Activated T-cell treated with anti-CD3 and anti-CD28 coated beads, Interleukin-2, amount 50 U/mL, for 1 hour (primary cell): Measurements from ENCODE around the gene KMT2D.
"Not testable (repeated sequence)": the region's sequence is repeated elsewhere in the genome, so short reads cannot be mapped to it uniquely, and the experiment has no call there.

Experiments used
- DNase-seq: peaks from one replicate; pipeline ENCODE4 v3.0.0-alpha.2; 2020

KMT2D gene

DNA sequence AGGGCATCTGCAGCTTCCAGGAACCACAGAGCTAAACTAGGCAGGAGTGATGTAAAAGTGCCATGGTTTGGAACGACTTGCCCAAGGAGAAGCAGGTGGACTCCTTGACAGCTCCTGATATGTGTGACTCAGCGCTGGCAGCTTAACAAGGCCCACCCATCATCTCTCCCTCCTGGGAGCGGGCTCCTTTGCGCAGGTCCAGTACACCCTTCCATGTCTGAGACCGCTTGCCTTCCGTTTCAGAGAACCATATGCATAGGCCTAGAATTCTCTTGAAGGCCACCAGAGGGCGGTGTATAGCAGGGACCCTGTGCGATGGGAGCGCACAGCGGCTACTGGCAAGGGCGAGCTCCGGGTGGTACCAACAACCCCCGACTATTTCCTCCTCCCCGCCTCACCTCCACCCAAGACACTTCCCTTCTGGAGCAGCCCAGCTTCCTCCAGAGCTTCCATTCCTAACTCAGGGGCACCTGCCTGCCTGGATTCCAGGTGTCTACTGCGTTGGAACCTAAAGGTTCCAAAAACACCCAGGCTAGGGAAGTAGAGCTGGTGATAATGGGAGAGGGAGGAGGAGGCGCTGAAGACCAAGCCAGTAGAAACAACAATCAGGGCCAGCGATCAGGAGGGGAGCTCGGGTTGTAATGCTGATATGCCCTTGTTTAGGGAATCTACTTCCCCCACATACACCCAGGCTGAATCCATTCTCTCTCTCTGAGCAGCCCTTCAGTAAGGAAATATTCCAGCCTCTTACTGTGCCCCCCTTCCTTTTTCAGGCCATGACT lies 27.7 kb upstream of the KMT2D start:
- peak; percentile 66 for DNase-seq

DNA sequence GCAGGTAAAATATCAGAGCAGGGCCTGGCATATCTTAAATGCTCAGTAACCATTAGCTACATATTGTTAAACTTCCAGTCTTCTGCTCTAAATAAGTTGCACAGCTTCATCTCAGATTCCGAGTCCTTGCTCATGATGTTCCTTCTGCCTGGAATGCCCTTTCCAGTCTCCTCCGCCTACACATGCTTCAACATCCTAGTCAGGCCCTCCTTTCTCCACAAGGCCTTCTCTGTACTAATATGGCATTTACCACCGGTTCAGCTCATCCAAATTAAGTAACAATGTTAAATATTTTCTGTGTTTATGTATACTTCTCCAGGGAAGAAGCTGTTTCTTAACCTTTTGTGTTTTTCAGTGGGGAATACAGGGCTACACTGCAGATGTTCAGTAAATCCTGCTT lies 25.5 kb upstream of the KMT2D start:
- DNase-seq, result no peak

DNA sequence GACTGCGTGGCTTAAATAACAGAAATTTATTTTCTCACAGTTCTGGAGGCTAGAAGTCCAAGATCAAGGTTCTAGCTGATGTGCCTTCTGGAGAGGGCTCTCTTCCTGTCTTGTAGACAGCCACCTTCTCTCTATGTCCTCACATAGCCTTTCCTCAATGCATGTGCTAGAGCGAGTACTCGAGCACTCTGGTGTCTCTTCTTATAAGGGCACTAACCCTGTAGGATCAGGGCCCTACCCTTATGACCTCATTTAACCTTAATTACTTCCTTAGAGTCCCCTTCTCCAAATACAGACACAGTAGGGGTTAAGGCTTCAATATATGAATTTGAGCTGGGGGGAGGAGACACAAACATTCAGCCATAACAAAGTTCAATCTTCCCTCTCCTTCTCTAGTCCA lies 23.8 kb upstream of the KMT2D start:
- no peak for DNase-seq

DNA sequence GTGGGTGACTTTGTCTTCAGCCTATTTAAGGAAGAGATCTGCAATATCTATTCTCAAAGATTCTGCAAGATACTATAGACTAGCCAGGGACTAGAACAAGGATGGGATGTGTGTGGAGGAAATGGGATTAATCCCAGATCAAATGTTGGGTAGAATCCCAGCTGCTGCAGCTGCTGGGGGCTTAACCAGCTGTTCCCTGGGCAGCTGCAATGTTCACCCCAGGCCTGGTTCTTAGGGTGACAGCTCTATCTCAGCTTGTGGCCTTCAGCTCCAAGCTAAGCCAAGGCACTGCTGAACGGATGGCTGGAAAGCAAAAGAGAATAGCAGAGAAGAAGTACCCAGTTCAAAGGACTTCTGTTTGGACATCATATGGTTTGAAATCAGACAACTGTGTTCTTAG lies 19.2 kb upstream of the KMT2D start:
- no peak for DNase-seq

DNA sequence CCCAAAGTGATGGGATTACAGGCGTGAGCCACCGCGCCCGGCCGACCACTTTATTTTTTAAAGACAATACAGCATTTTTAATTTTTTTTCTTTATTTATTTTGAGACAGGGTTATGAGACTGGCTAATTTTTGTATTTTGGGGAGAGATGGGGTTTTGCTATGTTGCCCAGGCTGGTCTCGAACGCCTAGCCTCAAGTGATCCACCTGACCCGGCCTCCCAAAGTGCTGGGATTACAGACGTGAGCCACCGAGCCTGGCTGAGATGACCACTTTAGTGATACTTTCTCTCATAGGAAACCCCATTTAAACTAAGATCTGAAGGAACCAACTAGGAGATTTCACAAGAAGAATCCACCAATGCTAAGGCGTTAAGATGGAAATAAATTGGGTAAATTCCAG lies 10.4 kb upstream of the KMT2D start:
- DNase-seq, result no peak

DNA sequence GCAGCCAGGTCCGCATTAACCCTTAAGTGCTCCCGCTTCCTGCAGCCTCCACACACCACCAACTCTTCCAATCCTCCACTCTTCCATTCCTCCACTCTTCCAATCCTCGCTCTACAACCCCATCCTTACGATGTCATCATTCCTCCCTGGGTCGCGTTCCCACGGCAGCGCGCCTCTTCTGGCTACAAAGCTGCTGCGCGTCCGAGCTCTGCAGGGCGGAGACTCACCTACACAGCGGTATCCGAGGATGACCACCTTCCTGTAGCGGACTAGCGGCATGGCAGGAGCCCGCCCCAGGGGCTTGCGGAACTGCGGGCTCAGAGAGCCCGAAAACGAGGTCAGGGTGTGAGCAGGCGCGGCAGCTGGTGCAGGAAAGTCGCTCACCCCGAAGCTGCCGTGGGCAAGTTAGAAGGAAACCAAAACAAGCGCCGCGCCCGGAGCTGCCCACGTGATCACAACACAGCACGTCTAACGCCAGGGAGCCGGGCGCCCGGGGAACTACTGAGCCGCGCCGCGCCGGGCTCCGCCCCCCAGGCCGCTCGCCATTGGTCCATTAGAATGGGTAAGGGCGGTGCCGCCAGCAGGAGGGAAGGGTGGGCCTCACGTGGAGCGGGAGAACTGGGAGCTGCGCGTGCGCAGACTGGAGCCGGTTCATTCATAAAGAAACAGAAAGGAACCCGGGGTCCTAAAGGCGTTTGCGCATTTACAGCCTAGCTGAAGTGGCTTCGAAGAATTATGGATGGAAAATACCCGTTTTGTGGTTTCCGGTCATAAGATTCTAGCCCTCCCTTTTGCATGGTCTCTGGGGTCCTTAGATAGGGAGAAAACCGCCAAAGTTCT lies 9.1 kb upstream of the KMT2D start, which contains the start of gene RHEBL1:
Gene RHEBL1 (minus strand): TSS at position 473 of the 840 bp plus-strand sequence. CDS start 194 bp downstream, at position 279.
- peak; percentile 98 for DNase-seq

DNA sequence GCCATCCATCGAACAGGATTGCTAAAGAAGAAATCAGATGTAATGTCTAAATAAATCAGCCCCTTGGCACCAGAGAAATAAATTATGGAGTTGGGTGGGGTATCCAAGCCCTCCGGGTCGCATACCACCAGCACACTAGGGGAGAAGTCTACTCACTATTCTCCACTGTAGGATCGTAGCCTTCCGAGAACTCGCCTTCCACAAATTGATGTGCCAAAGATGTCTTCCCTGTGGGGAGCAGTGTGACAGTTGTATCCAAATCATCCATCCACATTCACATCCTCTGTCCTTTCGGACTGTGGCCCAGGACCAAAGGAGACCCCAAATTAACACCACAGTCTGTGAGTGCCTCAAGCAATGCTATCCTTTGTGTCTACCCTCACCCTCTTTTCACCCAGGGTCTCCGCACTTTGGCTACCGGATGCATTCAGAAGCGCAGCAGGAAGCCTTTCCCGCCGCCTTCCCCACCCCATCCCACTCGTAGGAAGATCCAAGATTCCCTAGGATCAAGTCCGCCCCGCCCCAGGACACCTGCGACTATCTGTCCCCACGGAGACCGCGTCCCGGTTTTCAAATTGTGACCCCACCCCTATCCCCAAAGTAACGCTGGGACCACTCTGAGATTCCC lies 8.4 kb upstream of the KMT2D start:
- no peak for DNase-seq

DNA sequence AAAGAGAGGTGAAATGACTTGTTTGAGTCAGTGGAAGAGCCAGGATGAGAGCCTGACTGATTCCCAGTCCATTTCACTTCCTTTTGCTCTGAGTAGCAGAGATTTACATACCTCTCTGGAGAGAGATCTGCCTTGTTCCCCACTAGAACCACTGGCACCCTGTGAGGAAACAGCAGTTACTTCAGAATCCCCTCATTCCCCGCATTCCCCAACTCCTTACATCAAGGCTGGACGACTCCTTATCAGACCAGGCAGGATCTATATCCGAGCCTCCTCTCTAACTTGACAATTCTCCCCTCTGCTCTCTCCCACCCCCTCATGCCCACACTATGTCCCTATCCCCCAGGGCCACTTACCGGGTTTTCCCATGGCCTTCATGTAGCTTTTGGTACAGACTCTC lies 5.5 kb upstream of the KMT2D start:
- no peak for DNase-seq

DNA sequence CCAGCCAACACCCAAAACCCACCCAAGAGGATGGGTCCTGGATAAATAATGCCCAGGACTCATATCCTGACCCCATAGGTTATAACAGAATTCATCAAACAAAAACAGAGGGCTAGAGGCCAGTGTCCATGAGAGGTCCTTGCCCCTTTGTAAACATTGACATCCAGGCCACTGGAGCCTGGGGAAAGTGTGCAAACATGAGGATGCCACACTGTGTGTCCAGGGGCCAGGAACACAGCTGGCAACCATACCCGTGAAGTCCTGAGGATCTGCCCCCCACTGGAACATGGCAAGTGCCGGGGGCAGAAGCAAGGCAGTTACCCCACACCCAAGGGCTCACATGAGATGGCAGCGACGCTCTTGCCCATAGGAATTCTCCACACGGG lies 4.2 kb upstream of the KMT2D start:
- DNase-seq, result no peak

DNA sequence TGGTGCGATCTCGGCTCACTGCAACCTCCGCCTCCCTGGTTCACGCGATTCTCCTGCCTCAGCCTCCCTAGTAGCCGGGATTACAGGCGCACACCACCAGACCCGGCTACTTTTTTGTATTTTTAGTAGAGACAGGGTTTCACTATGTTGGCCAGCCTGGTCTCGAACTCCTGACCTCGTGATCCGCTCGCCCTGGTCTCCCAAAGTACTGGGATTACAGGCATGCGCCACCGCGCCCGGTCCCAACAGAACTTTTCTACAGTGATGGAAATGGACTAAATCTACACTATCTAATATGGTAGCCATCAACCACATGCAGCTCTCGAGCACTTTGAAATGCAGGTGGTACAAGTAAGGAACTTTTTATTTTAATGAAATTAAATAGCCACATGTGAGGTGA lies 1.3 kb upstream of the KMT2D start:
- DNase-seq, result not testable (repeated sequence)

DNA sequence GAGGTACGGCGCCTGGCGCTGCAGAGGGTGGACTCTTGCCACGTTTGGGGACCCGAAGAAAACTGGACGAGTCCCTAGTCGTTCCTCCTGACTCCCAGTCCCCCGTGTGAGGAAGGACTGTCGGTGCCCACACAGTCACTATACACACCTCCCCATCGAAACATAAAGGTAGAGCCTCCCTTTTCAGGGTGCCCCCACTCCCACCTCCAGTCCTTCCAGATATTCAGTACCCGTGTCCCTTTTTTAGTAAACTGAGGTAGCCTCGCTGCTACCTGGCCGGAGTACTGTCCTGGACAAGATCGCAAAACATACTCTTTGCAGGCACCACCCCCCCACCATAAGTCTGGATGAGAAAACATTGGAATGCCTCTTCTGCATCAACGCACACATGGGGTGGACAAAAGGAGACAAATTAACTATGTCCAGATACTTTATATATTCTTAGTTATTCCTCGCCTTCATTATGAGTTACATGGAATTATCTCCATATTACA lies 610 bp upstream of the KMT2D start:
- no peak for DNase-seq

DNA sequence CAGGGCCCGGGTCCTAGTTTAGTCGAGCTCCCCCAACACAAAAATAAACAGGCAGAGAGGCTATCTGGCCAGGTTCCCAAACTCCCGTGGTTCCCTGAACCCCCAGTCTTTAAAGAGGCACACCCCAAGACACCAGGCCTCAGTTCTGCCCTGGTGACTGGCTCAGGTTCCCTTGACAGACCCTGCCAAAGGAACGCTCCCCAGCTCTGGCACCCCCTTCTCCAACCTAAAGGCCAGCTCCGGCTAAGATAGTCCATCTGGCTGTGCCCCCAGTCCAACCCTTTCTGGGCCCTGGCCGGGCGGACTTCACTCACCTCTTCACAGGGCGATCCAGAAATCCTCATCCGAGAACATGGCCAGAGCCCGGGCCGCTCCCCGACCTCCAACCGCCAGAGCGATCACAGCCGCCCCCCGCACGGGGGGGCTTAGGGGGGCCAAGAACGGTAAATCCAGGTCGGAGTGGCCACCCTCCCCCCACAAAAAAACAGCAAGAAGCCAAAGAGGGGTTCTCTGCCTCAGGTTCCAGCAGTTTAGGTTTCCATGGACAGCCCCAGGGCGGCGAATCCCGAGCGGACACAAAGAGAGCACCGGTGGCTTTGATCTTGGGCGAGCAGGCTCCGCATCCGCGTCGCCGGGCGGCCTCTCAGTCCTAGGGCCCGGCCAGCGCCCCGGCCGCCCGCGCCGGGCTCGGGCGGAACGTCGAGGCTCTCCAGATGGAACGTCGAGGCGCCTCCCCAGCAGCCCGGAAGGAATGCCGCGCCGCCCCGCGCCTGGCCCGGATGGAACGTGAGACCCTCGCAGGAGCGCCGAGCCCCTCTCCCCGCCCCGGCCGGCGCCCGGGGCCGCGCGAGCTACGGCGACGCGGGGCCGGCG lies 1.1 kb downstream of the KMT2D start:
- DNase-seq, result no peak

DNA sequence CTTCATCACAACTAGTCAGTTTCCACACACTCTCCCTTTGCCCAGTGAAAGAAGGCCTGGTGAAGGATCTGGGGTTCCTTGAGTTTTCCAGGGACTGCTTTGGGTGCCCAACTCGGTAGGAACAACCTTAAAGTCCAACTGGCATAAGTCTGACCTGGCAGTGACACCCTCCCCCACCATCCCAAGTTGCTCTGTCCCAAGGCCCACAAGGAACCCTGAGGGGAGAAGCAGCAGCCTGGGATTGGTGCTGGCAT lies 1.6 kb downstream of the KMT2D start:
- no peak for DNase-seq

DNA sequence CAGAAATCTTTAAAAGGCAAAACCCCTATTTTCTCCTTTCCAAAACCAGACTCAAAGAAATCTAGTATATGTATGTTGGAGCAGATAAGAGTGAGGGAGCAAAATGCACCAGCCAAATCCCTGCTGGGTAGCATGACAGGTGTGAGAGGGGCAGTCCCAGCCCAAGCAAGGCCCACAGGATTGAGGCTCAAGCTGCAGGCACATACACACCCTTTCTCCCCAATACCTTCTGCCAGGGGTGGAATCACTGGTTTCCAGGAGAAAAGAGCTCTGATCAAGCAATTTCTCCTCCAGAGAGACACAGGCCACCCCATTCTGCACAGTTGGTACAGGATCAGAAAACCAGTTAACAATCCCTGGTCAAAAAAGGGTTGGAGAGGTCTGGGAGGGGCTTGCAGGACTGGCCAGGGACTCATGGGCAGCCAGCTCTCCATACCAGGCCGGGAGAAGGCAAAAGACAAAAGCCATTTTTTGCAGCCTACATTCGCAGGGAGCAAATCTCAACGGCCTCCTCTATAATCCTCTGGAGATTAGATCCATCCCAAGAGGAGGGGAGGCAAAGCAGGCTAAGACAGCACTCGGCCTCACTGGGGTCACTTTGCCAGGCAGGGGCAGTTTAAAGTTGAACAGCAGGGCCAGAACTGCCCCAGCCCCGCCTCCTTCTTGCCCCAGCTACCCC lies 2.1 kb downstream of the KMT2D start:
- no peak for DNase-seq

DNA sequence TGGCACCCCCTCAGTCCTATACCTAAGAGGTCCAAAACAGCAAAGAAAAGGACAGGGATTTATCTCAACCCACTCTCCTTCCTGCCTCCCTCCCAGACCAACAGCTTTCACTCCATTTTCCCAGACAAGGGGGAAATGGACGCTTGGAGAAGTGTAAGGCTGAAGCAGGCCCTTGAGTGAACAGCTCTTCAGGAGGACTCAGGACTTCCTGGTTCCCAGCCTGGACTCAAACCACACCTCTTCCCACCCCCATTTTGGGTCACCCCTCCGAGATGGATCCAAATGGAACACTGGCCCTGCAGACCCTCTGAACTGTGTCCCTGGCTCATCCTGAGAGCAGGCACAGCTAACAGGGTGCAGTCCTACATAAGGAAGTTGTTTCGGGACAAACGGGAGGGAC lies 2.7 kb downstream of the KMT2D start:
- DNase-seq, result no peak

DNA sequence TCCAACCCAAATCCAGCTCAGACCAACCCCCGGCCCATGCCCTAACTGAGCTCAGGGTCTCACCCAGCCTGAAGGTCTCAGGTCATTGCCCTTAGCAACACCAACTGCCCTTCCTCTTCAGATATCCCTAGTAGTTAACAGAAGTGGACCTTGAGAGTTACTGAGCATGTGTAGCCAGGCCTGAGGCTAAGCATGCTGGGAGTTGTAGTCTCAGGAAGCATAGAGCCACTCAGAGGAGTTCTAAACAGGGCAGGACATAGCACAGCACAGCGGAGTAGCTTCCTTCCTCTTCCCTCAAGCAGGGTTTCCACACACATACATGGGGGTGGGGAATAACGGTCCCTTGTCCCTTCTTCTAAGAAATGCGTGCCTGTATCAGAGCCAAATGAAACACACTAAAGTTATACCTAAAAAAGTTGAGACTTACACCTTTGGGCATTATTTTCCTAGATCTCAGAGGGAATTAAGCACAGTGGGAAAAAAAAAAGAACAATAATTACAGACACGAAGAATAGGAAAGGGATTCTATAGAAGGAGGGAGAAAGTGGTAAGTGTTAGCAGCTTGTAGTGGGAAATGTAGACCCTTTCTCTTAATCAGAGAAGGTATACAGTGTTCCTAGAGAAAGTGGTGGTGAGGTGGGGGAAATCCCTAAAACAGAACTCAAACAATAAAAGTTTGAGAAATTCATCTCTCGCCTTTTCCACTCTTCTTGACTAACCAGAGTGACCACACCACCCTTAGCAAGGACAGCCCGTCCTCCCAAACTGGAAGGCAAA lies 4.4 kb downstream of the KMT2D start:
- DNase-seq, result no peak

DNA sequence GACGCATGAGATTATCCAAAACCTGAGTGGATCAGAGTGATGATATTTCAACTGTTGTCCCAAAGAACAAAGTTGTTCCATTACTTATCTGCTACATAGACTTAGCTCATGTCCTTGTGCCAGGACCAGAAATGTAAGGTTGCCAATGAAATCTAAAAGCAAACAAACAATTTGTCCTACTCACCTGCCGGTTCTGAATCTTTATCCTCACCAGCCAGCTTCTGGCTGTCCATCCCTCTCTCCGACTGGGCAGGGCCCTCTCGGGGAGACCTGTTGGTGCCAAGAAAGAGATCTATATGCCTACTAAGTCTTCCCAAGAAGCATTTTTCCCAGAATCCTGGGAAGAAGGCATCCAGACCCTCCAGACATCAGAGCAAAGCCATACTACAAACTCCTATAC lies 5.5 kb downstream of the KMT2D start:
- DNase-seq, result no peak

DNA sequence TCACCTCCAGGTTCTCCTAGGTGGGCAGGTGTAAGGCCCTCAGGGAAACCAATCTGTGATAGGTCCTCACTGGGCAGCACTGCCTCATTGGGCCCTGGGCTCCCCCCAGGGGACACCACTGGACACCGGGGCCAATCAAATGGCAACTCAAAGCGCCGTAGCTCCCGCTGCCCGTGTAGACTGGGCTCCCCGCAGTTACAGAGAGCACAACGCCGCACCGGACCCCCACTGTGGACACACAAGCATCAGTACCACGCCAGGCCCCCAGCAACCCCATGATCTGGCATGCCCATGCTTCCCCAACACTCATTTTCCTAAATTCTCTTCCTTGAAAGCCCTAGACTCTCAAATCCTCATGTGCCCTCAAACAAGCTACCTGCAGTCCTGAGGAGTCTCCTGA lies 6.1 kb downstream of the KMT2D start:
- DNase-seq, result no peak

DNA sequence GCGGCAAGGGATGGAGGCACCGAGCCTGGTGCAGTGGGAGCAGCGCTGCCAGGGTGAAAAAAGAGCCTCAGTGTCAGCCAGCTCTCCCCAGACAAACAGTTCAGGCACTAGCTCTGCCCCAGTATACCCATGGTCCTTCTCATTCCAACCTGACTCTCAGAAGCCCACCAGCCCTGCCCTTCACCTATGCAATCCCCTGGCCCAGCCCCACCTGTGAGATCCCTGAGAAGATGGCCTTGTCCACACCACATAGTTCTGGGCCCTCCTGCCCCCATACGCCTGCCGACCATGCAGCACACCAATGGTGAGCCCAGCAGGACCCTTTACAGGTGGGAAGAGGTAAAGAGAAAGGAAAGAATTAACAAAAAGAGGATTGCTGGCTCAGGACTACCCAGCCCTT lies 6.5 kb downstream of the KMT2D start:
- DNase-seq, result no peak

DNA sequence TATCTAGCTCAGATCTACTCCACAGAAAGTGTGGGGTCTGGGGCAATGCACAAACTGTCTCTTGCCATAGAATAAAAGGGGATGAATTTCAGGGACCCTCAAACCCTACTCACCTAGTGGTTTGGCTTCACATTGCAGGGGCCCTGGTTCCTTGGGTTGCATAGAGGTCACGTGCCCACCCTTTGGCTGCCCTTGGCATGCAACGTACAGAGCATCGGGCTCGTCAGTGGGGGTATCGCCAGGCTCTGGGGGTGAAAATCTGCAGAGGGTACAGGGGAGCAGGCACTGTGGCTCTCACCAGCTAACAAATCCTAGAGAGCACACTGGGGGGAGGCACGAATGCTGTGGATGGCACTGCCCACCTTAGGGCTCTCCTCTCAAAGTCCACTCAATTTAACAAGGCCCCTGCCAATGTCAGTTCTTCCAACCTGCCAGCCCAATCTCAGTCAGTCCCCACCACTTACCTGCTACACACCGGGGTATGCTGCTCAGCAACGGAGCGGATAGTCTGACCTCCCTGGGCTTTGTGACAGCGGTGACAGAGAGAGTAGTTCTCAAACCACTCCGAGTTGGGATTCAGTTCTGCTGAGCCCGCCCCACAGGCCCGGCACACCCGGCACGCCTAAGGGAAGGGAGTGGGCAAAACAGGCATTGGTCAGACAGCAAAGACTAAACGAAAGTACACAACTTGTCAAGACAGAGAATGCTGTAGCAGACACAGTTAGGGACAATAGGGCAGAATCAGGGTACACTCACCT lies 8.0 kb downstream of the KMT2D start:
- DNase-seq, result no peak
